ENCODE results near the gene TNNI2. TPM values are rescaled to one million over a fixed set of nuclear protein-coding genes. Genes with fewer than 3 reads are reported as not detected.
"Not testable (repeated sequence)": the region's sequence is repeated elsewhere in the genome, so short reads cannot be mapped to it uniquely, and the experiment has no call there.

TNNI2 gene
- total and polyA plus RNA-seq, 4 donors: 0.22 to 0.28 TPM; not detected in 2

- TF ChIP-seq REST (IDR thresholded peaks at IDR 0.05) (no peak), HNF4G (IDR thresholded peaks at IDR 0.05) (no peak), YY1 (IDR thresholded peaks at IDR 0.05) (no peak), SP1 (IDR thresholded peaks at IDR 0.05) (no peak), NR2F2 (IDR thresholded peaks at IDR 0.05) (no peak), ZBTB33 (IDR thresholded peaks at IDR 0.05) (no peak), MAX (IDR thresholded peaks at IDR 0.05) (no peak)
Observed at GRCh38 chr11:1797391-1798125, 41.2 kb upstream of the TNNI2 start (continued).

- no peaks in the 10 kb centered on the region for H3K27me3 ChIP-seq (ENCODE audit: control insufficient read depth in 4 of 4, insufficient read depth in 4 of 4, low read length in 3 of 4)
- H3K9ac ChIP-seq (ENCODE audit: low read depth in 1 of 2, low read length in 2 of 2): no peak overlapping the region
- H3K27ac ChIP-seq (ENCODE audit: low read depth in 1 of 2, low read length in 2 of 2): no peak overlapping the region
- H3K9me3 ChIP-seq (ENCODE audit: control insufficient read depth in 4 of 4, low read length in 3 of 4): no peaks in the 10 kb centered on the region
- H3K4me3 ChIP-seq (ENCODE audit: low read depth in 1 of 3, low read length in 3 of 3): no peak overlapping the region
- H3K36me3 ChIP-seq (ENCODE audit: control insufficient read depth in 4 of 4, insufficient read depth in 3 of 4, low read depth in 1 of 4, low read length in 3 of 4): no peaks in the 10 kb centered on the region
- H3K4me1 ChIP-seq (ENCODE audit: control insufficient read depth in 4 of 4, insufficient read depth in 4 of 4, low read length in 3 of 4): no peaks in the 10 kb centered on the region
- WGBS: 95% methylated on average over 20 of the region's 20 CpGs
- TF ChIP-seq RAD21 (IDR thresholded peaks at IDR 0.05) (no peak), FOXA2 (IDR thresholded peaks at IDR 0.05) (no peak), ZBTB33 (IDR thresholded peaks at IDR 0.05) (no peak), NR2F2 (IDR thresholded peaks at IDR 0.05) (no peak), HNF4G (IDR thresholded peaks at IDR 0.05) (no peak), HNF4A (conservative IDR thresholded peaks at IDR 0.05) (no peak)
- DNase-seq (ENCODE audit: low spot score): no peak
Observed at GRCh38 chr11:1803246-1803645, 35.5 kb upstream of the TNNI2 start.

- not testable (repeated sequence) for H3K4me1 ChIP-seq (ENCODE audit: control insufficient read depth in 4 of 4, insufficient read depth in 4 of 4, low read length in 3 of 4); H3K4me3 ChIP-seq (ENCODE audit: low read depth in 1 of 3, low read length in 3 of 3); H3K27ac ChIP-seq (ENCODE audit: low read depth in 1 of 2, low read length in 2 of 2); DNase-seq (ENCODE audit: low spot score); H3K9me3 ChIP-seq (ENCODE audit: control insufficient read depth in 4 of 4, low read length in 3 of 4); H3K27me3 ChIP-seq (ENCODE audit: control insufficient read depth in 4 of 4, insufficient read depth in 4 of 4, low read length in 3 of 4); H3K36me3 ChIP-seq (ENCODE audit: control insufficient read depth in 4 of 4, insufficient read depth in 3 of 4, low read depth in 1 of 4, low read length in 3 of 4); H3K9ac ChIP-seq (ENCODE audit: low read depth in 1 of 2, low read length in 2 of 2)
- 92% methylated on average over 40 of the region's 42 CpGs for WGBS
Observed at GRCh38 chr11:1803835-1804519, 34.8 kb upstream of the TNNI2 start.
